Sigmoid colon (tissue), 7 donors: ENCODE data around the gene MYDGF. TPM values are rescaled to one million over a fixed set of nuclear protein-coding genes. Genes with fewer than 3 reads are reported as not detected.

Source experiments
- DNase-seq: peaks from one replicate; pipeline ENCODE4 v3.0.0-alpha.2; 2019
- H3K27ac ChIP-seq, 4 donors: fragments of 200-600 bp; sonication (generic); one replicate each; pipeline ENCODE4 v1.5.1; 2016 to 2019; ENCODE audit warnings: mild to moderate bottlenecking in 1 of 4
- H3K27me3 ChIP-seq, 3 donors: fragments of 200-600 bp; sonication (generic); one replicate each; pipeline ENCODE4 v1.5.1; 2019; ENCODE audit warnings: mild to moderate bottlenecking in 1 of 3
- H3K36me3 ChIP-seq, 4 donors: fragments of 200-600 bp; sonication (generic); one replicate each; pipeline ENCODE4 v1.5.1; 2016 to 2019
- H3K4me1 ChIP-seq, 4 donors: fragments of 200-600 bp; sonication (generic); one replicate each; pipeline ENCODE4 v1.5.1; 2017 to 2019
- H3K4me3 ChIP-seq, 4 donors: fragments of 200-600 bp; sonication (generic); one replicate each; pipeline ENCODE4 v1.5.1; 2017 to 2019; ENCODE audit warnings: mild to moderate bottlenecking in 2 of 4, moderate library complexity in 1 of 4
- H3K9me3 ChIP-seq, 4 donors: fragments of 200-600 bp in 3 of 4; sonication (generic) in 3 of 4; one replicate each; pipeline versions ENCODE4 v1.5.1 to v1.6.1; 2013 to 2019
- EP300 ChIP-seq, 4 donors: sonication (generic); formaldehyde crosslinking; IDR thresholded peaks; one replicate each; pipeline ENCODE4 v1.6.1; 2017; ENCODE audit warnings: antibody characterized with exemption in 4 of 4
- POLR2A ChIP-seq, 2 donors: fragments of 450-650 bp; IDR thresholded peaks; one replicate each; pipeline ENCODE4 v1.6.1; 2016; ENCODE audit warnings: antibody characterized with exemption in 2 of 2, mild to moderate bottlenecking in 2 of 2, moderate library complexity in 2 of 2
- POLR2AphosphoS5 ChIP-seq, 4 donors: sonication (generic); formaldehyde crosslinking; IDR thresholded peaks; one replicate each; pipeline ENCODE4 v1.6.1; 2017; ENCODE audit warnings: antibody characterized with exemption in 4 of 4
- WGBS, 2 donors: extraction: QIAGEN DNeasy Blood & Tissue Kit; methylation state at CpG; one replicate each; pipeline ENCODE4 v1.1.7; 2013; 5-methylcytosine and 5-hydroxymethylcytosine counted together
- intact Hi-C: fragments of 100-400 bp; cut with DNase I; formaldehyde crosslinking; loops from one replicate; pipeline ENCODE4 v1.15.1; 2023
- polyA plus RNA-seq, 3 donors: library from polyadenylated mRNA; stranded (reverse); fragments of 200-250 nt; gene quantifications; one replicate each; pipeline ENCODE4 v1.2.3, GENCODE V29; 2013
- total RNA-seq, 4 donors: library from RNA; depleted of rRNA; stranded (reverse); fragments of >200 nt; gene quantifications; one replicate each; pipeline ENCODE4 v1.1.0, GENCODE V29; 2016
- TF ChIP-seq, protein P1 (sequence below), 4 experiments: fragments of 450-650 bp in 3 of 4; fragments of 200-600 bp in 1 of 4; IDR thresholded peaks; one replicate each; pipeline ENCODE4 v1.5.1; 2016 to 2019; ENCODE audit warnings: antibody characterized with exemption in 4 of 4, mild to moderate bottlenecking in 3 of 4, moderate library complexity in 2 of 4
- donor health status: healthy with polysubstance abuse.
- donor health status: Bipolar disorder and iron deficiency.
- donor health status: healthy.

The MYDGF gene
- total and polyA plus RNA-seq, 7 donors, result 25.7 to 200 (median 35.2) TPM

DNA sequence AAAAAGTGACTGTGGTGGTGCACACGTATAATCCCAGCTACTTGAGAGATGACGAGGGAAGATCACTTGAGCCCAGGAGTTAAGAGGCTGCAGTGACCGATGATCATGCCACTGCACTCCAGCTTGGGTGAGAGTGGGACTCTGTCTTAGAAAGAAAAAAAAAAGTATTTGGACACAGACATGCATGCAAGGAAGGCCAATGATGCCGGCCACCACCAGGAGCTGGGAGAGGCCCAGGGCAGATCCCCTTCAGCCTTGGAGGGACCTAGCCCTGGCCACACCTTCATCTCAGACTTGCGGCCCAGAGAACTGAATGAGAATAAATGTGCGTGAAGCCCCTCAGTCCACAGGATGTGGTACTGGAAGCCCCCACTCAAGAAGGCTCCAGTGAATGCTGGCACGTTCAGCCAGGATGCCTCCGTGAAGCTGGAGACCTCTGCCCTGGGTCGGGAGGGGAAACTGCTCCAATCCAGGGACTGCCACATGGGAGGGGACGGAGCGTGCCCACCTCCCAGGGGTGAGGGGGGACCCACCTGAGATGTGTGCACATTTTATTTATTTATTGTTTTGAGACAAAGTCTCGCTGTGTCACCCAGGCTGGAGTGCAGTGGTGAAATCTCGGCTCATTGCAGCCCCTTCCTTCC is 16.2 kb downstream of the MYDGF start:
- WGBS, 2 donors, result 87 to 89% methylated on average over 13 of the region's 13 CpGs
- TF ChIP-seq POLR2AphosphoS5 (IDR thresholded peaks at IDR 0.05) (no peak), POLR2A (IDR thresholded peaks at IDR 0.05) (no peak)
- Histone ChIP-seq H3K4me1 (peaks cover 0 to 17% (median 13%) of the 10 kb centered on the region in 4 donors), H3K36me3 (peaks cover 14 to 62% (median 29%) of the 10 kb centered on the region in 4 donors), H3K27ac (peak overlapping the region in 3 of 4 donors; percentile 14 to 55 (median 44)), H3K9me3 (peaks cover 0 to 4% (median 2%) of the 10 kb centered on the region in 4 donors), H3K4me3 (no peak overlapping the region), H3K27me3 (no peaks in the 10 kb centered on the region)
- intact Hi-C loops, result no loop called here
- no peak for DNase-seq

DNA sequence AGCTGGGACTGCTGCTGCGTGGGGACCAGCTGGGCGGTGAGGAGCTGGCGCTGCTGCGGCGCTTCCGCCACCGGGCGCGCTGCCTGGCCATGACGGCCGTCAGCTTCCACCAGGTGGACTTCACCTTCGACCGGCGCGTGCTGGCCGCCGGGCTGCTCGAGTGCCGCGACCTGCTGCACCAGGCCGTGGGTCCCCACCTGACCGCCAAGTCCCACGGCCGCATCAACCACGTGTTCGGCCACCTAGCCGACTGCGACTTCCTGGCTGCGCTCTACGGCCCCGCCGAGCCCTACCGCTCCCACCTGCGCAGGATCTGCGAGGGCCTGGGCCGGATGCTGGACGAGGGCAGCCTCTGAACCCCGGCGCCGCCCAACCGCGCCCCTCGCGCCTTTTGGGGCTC is 18.1 kb downstream of the MYDGF start:
- WGBS, 2 donors, result 95 to 96% methylated on average over 44 of the region's 44 CpGs

DNA sequence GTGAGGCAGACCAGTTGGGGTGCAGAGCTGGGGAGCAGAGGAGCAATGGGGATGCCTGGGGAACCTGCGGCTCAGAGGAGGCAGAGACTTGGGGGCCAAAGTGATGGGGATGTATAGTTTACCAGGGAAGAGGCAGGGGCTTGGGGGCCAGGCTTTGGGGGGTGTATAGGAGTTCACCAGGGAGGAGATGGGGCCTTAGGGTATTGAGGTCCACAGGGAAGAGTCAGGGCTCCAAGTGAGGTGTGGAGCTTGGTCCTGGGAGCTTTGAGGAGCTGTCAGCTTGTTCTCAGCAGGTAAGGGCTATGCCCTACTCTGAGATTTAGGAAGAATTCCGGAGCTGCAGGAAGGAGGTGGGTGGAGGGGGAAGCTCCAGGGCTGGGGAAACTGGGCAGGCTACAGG is 20.0 kb downstream of the MYDGF start:
- 82 to 84% methylated on average over 2 of the region's 2 CpGs for WGBS, 2 donors
- Histone ChIP-seq H3K9me3 (no peaks in the 10 kb centered on the region), H3K27me3 (no peaks in the 10 kb centered on the region), H3K36me3 (peaks cover 0 to 31% (median 9%) of the 10 kb centered on the region in 4 donors), H3K4me3 (no peak overlapping the region), H3K4me1 (peaks cover 0 to 49% (median 41%) of the 10 kb centered on the region in 4 donors), H3K27ac (peak overlapping the region in 3 of 4 donors; percentile 95 to 97 (median 95))
- no peak for DNase-seq
- intact Hi-C loops, result no loop called here
- no peak for TF ChIP-seq EP300 (IDR thresholded peaks at IDR 0.05)
- no peak for TF ChIP-seq POLR2A (IDR thresholded peaks at IDR 0.05)
- TF ChIP-seq POLR2AphosphoS5 (IDR thresholded peaks at IDR 0.05), result no peak
- TF ChIP-seq, protein P1, sequence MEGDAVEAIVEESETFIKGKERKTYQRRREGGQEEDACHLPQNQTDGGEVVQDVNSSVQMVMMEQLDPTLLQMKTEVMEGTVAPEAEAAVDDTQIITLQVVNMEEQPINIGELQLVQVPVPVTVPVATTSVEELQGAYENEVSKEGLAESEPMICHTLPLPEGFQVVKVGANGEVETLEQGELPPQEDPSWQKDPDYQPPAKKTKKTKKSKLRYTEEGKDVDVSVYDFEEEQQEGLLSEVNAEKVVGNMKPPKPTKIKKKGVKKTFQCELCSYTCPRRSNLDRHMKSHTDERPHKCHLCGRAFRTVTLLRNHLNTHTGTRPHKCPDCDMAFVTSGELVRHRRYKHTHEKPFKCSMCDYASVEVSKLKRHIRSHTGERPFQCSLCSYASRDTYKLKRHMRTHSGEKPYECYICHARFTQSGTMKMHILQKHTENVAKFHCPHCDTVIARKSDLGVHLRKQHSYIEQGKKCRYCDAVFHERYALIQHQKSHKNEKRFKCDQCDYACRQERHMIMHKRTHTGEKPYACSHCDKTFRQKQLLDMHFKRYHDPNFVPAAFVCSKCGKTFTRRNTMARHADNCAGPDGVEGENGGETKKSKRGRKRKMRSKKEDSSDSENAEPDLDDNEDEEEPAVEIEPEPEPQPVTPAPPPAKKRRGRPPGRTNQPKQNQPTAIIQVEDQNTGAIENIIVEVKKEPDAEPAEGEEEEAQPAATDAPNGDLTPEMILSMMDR (IDR thresholded peaks at IDR 0.05), result no peak

More for the DNA sequence above, 18.1 kb downstream of the MYDGF start:
- DNase-seq, result no peak
- H3K4me1 ChIP-seq, result peaks cover 0 to 36% (median 30%) of the 10 kb centered on the region in 4 donors
- intact Hi-C loops, result no loop called here
- no peak overlapping the region for H3K4me3 ChIP-seq
- no peaks in the 10 kb centered on the region for H3K9me3 ChIP-seq
- TF ChIP-seq, protein P1 (IDR thresholded peaks at IDR 0.05), result no peak
- TF ChIP-seq EP300 (IDR thresholded peaks at IDR 0.05) (no peak), POLR2A (IDR thresholded peaks at IDR 0.05) (no peak), POLR2AphosphoS5 (IDR thresholded peaks at IDR 0.05) (no peak)
- H3K36me3 ChIP-seq, result peaks cover 0 to 43% (median 13%) of the 10 kb centered on the region in 4 donors
- H3K27ac ChIP-seq, result peak overlapping the region in 2 of 4 donors; percentile 25 to 97
- H3K27me3 ChIP-seq, result no peaks in the 10 kb centered on the region

DNA sequence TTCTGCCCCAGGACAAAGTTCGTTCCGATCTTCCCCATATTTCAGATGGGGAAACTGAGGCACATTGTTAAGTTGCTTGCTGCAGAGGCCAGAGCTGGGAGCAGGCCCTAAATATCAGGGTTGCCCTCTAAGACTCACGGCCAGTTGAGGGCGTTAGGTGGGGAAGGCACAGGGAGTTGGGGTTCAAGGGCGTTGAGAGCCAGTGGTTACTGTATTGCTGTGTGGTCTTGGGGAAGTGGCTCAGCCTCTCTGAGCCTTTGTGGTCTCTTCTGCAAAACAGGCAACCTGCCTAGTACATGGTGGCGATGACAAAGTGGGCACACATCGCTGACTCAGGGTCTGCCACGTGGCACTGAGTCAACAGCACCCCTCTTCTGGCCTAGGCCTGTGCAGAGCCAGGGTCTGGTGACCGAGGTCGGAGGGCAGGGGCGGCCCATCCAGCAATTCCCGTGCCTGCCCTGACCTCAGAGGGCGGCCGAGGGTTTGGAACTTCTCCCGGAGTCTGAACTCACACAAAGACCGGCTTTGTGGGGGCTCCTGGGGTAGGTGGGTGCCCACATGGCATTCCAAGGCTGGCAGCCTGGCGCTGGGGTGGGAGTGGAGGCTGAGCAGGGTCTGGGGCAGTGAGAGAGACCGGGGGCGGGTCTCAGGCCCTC is 20.6 kb downstream of the MYDGF start:
- no peaks in the 10 kb centered on the region for H3K9me3 ChIP-seq
- TF ChIP-seq POLR2A (IDR thresholded peaks at IDR 0.05) (no peak), EP300 (IDR thresholded peaks at IDR 0.05) (no peak), POLR2AphosphoS5 (IDR thresholded peaks at IDR 0.05) (no peak)
- TF ChIP-seq, protein P1 (IDR thresholded peaks at IDR 0.05), result no peak
- H3K4me1 ChIP-seq, result peaks cover 0 to 53% (median 41%) of the 10 kb centered on the region in 4 donors
- 86 to 92% methylated on average over 19 of the region's 19 CpGs for WGBS, 2 donors
- H3K4me3 ChIP-seq, result no peak overlapping the region
- H3K27ac ChIP-seq, result peak overlapping the region in 3 of 4 donors; percentile 95 to 97 (median 95)
- no peak for DNase-seq
- no peaks in the 10 kb centered on the region for H3K27me3 ChIP-seq
- intact Hi-C loops, result loop anchor here (10.0 kb wide), 1 partner anchor 685 kb away; no protein-coding TSS in a partner anchor
- H3K36me3 ChIP-seq, result peaks cover 0 to 24% (median 9%) of the 10 kb centered on the region in 4 donors
